ENCODE data around the gene ERMARD. TPM values are rescaled to one million over a fixed set of nuclear protein-coding genes. Genes with fewer than 3 reads are reported as not detected.

Gene ERMARD
- total RNA-seq, 1 experiment from 2014 or later, result 25.3 TPM

DNA sequence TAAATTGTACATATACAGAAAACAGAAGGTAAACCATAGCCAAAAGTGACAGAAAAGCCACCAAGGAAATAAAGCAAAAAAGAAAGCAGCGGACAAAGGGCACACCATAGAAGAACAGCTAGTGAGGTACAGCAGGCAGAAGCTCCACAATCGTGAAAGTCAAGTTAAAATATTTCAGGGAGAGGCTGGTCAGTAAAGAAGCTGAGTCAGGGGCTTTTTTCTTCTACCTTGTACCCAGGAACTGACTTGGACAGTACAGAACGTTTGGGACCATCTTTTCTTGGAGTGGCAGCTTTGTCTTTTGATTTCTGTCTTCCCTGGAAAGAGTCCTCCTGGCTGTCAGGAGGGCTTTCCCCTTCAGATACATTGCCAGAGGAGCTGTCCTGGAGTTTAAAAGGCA, 41.4 kb upstream of the ERMARD start:
- H3K4me1 ChIP-seq, result peaks cover 11% of the 10 kb centered on the region
- peaks cover 2% of the 10 kb centered on the region; the same call in 1 of the 2 replicates for H3K36me3 ChIP-seq (ENCODE audit: control insufficient read depth, insufficient read depth, low read length)
- Mint-ChIP-seq H3K27me3 (ENCODE audit: insufficient read depth, unreplicated experiment) (no peaks in the 10 kb centered on the region), H3K36me3 (ENCODE audit: insufficient read depth, unreplicated experiment) (peaks cover 42% of the 10 kb centered on the region), H3K27ac (ENCODE audit: unreplicated experiment) (no peak overlapping the region), H3K9me3 (ENCODE audit: unreplicated experiment) (no peaks in the 10 kb centered on the region), H3K4me3 (ENCODE audit: unreplicated experiment) (no peak overlapping the region), H3K4me1 (ENCODE audit: low read depth, unreplicated experiment) (peaks cover 13% of the 10 kb centered on the region)
- H3K9me3 ChIP-seq, result no peaks in the 10 kb centered on the region
- TF ChIP-seq, protein P1, sequence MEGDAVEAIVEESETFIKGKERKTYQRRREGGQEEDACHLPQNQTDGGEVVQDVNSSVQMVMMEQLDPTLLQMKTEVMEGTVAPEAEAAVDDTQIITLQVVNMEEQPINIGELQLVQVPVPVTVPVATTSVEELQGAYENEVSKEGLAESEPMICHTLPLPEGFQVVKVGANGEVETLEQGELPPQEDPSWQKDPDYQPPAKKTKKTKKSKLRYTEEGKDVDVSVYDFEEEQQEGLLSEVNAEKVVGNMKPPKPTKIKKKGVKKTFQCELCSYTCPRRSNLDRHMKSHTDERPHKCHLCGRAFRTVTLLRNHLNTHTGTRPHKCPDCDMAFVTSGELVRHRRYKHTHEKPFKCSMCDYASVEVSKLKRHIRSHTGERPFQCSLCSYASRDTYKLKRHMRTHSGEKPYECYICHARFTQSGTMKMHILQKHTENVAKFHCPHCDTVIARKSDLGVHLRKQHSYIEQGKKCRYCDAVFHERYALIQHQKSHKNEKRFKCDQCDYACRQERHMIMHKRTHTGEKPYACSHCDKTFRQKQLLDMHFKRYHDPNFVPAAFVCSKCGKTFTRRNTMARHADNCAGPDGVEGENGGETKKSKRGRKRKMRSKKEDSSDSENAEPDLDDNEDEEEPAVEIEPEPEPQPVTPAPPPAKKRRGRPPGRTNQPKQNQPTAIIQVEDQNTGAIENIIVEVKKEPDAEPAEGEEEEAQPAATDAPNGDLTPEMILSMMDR (IDR thresholded peaks at IDR 0.05; ENCODE audit: insufficient read depth in 1 of 2, low read depth in 1 of 2, low read length in 1 of 2, severe bottlenecking in 1 of 2, unreplicated experiment in 1 of 2), result no peak
- intact Hi-C loops (cut with micrococcal nuclease; ENCODE audit: unreplicated experiment), result no loop called here
- no TSS peak for BruUV-seq (replicated peaks)
- H3K27me3 ChIP-seq (replicated peaks; ENCODE audit: control insufficient read depth, insufficient read depth, low read length), result no peaks in the 10 kb centered on the region
- ChIA-PET CTCF (no interaction called here), POLR2A (interaction anchor here (1.1 kb wide), 1 partner anchor 15 kb away, joined by 6 read pairs; no protein-coding TSS in a partner anchor)
- DNase-seq, result no peak
- H3K4me3 ChIP-seq (ENCODE audit: low read depth, low read length), result no peak overlapping the region

DNA sequence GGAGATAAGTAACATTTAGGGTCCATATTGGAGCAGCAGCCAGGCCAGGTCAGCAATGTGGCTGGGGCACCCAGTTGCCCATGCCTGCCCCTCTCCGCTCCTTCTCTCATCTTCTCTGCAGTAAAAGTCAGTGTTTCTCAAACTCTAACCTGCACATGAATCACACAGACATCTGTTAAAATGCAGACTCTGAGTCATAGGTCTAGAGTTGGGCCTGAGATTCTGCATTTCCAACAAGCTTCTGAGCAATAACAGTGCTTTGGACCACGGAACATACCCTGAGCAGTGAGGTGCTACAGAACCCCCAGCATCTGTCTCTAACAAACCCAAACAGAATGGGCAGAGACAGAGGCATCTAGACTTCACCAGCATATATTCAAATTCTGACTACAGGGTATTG, 37.2 kb upstream of the ERMARD start:
- peaks cover 4% of the 10 kb centered on the region; the same call in 1 of the 2 replicates for H3K4me1 ChIP-seq
- intact Hi-C loops (cut with micrococcal nuclease; ENCODE audit: unreplicated experiment), result no loop called here
- no peaks in the 10 kb centered on the region for H3K4me1 Mint-ChIP-seq (ENCODE audit: low read depth, unreplicated experiment)
- DNase-seq, result no peak
- H3K36me3 ChIP-seq (ENCODE audit: control insufficient read depth, insufficient read depth, low read length), result 0 out of 2 replicates have a peak, but pooled peaks cover 2% of the 10 kb centered on the region
- H3K27me3 ChIP-seq (replicated peaks; ENCODE audit: control insufficient read depth, insufficient read depth, low read length), result no peaks in the 10 kb centered on the region
- no peak overlapping the region for H3K4me3 Mint-ChIP-seq (ENCODE audit: unreplicated experiment)
- no peaks in the 10 kb centered on the region for H3K9me3 ChIP-seq
- H3K27ac Mint-ChIP-seq (ENCODE audit: unreplicated experiment), result no peak overlapping the region
- H3K4me3 ChIP-seq (ENCODE audit: low read depth, low read length), result no peak overlapping the region
- CTCF ChIA-PET, result no interaction called here
- peaks cover 70% of the 10 kb centered on the region for H3K36me3 Mint-ChIP-seq (ENCODE audit: insufficient read depth, unreplicated experiment)
- no peaks in the 10 kb centered on the region for H3K9me3 Mint-ChIP-seq (ENCODE audit: unreplicated experiment)
- no peaks in the 10 kb centered on the region for H3K27me3 Mint-ChIP-seq (ENCODE audit: insufficient read depth, unreplicated experiment)
- TF ChIP-seq, protein P1 (IDR thresholded peaks at IDR 0.05; ENCODE audit: insufficient read depth in 1 of 2, low read depth in 1 of 2, low read length in 1 of 2, severe bottlenecking in 1 of 2, unreplicated experiment in 1 of 2), result no peak
- POLR2A ChIA-PET, result no interaction called here
- BruUV-seq (replicated peaks), result no TSS peak

DNA sequence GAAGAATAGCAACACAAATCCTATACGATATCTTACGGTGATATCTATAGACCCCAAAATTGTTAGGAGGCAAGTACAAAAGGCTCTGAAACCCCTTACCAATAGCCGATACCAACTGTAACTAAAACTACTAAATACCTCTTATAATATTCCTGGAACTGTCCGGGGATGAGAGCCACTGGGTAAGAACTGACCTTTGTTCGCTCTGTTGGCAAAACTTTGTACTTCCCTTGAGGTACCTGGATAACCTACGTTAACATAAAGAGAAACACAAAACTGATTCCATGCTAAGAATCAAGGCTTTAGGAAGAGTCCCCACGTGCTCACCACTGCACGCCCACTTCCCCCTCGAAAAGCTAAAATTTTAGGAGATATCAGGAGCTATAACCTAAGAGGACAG, 36.8 kb upstream of the ERMARD start:
- intact Hi-C loops (cut with micrococcal nuclease; ENCODE audit: unreplicated experiment), result no loop called here
- Histone ChIP-seq H3K4me1 (peaks cover 4% of the 10 kb centered on the region; the same call in 1 of the 2 replicates), H3K9me3 (no peaks in the 10 kb centered on the region), H3K4me3 (ENCODE audit: low read depth, low read length) (no peak overlapping the region), H3K27me3 (replicated peaks; ENCODE audit: control insufficient read depth, insufficient read depth, low read length) (no peaks in the 10 kb centered on the region), H3K36me3 (ENCODE audit: control insufficient read depth, insufficient read depth, low read length) (0 out of 2 replicates have a peak, but pooled peaks cover 2% of the 10 kb centered on the region)
- Mint-ChIP-seq H3K36me3 (ENCODE audit: insufficient read depth, unreplicated experiment) (peaks cover 73% of the 10 kb centered on the region), H3K27me3 (ENCODE audit: insufficient read depth, unreplicated experiment) (no peaks in the 10 kb centered on the region), H3K4me3 (ENCODE audit: unreplicated experiment) (no peak overlapping the region), H3K9me3 (ENCODE audit: unreplicated experiment) (no peaks in the 10 kb centered on the region), H3K27ac (ENCODE audit: unreplicated experiment) (no peak overlapping the region), H3K4me1 (ENCODE audit: low read depth, unreplicated experiment) (no peaks in the 10 kb centered on the region)
- CTCF ChIA-PET, result no interaction called here
- BruUV-seq (replicated peaks), result no TSS peak
- TF ChIP-seq, protein P1 (IDR thresholded peaks at IDR 0.05; ENCODE audit: insufficient read depth in 1 of 2, low read depth in 1 of 2, low read length in 1 of 2, severe bottlenecking in 1 of 2, unreplicated experiment in 1 of 2), result no peak
- POLR2A ChIA-PET, result no interaction called here
- no peak for DNase-seq

Data from Caco-2 (cell line).